IPS-20b (cell line): ENCODE results near the gene ANGEL2.

ENCODE experiments used
- H3K27ac ChIP-seq: one replicate; pipeline ENCODE4 v1.5.1; 2013; ENCODE audit warnings: low read length
- H3K27me3 ChIP-seq: 2 replicates; pipeline ENCODE4 v1.6.1; 2013; ENCODE audit warnings: mild to moderate bottlenecking, low read length, inconsistent platforms; ENCODE audit not compliant: insufficient read depth
- H3K36me3 ChIP-seq: 2 replicates; pipeline ENCODE4 v1.6.1; 2013; ENCODE audit warnings: low read depth, mild to moderate bottlenecking, inconsistent platforms, low read length, moderate library complexity; ENCODE audit not compliant: insufficient read depth
- H3K4me1 ChIP-seq: 2 replicates; pipeline ENCODE4 v1.6.1; 2013; ENCODE audit warnings: mild to moderate bottlenecking, control low read depth, inconsistent platforms, low read length, moderate library complexity; ENCODE audit not compliant: insufficient read depth
- H3K4me3 ChIP-seq: 2 replicates; pipeline ENCODE4 v1.5.1; 2013; ENCODE audit warnings: mild to moderate bottlenecking, low read length, inconsistent platforms
- H3K9ac ChIP-seq: 2 replicates; pipeline ENCODE4 v1.6.1; 2013; ENCODE audit warnings: low read depth, mild to moderate bottlenecking, inconsistent platforms, low read length, moderate library complexity
- H3K9me3 ChIP-seq: 2 replicates; pipeline ENCODE4 v1.6.1; 2013; ENCODE audit warnings: mild to moderate bottlenecking, low read depth, low read length, inconsistent platforms; ENCODE audit not compliant: insufficient read depth

ANGEL2 gene

DNA sequence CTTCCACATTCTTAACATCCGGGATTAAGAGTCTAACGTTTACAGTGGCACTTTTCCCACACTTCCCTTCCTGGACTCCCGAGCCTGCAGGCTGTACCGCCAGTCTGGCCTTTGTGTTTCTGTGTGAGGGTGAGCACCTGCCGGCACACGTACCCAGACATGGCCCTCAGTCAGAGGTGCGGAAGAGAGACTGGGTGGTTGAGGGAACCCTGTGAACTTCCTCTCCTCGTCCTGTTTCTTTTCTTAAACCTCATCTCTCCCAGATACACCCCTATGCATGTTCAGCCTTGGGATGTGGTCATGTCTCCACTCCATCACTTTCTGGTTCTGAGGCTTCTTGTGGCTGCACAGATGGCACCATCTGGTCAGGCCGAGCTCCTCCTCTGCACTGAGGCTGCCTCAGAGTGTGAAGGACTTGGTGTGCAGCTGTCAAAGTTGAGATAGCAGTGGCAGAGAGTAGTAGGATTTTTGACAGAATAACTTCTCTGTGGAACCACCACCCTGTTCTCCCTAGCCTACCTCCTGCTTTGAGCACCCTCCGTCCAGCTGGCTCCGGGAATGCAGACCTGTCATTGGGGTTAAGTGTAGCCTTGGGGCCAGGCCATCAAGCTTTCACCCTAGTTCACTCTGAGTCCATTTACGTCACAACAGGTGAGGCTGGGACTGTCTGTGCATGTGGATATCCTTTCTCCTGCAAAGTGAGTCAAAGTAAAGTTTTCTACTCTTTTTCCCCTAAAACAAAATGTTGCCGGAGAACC lies 33.9 kb downstream of the ANGEL2 start:
- no peaks in the 10 kb centered on the region for H3K27me3 ChIP-seq
- H3K9me3 ChIP-seq, result no peaks in the 10 kb centered on the region
- H3K4me1 ChIP-seq, result peaks cover 4% of the 10 kb centered on the region; the same call in 1 of the 2 replicates
- H3K36me3 ChIP-seq, result peaks cover 99% of the 10 kb centered on the region
- no peak overlapping the region for H3K9ac ChIP-seq
- H3K27ac ChIP-seq, result no peak overlapping the region
- no peak overlapping the region for H3K4me3 ChIP-seq

DNA sequence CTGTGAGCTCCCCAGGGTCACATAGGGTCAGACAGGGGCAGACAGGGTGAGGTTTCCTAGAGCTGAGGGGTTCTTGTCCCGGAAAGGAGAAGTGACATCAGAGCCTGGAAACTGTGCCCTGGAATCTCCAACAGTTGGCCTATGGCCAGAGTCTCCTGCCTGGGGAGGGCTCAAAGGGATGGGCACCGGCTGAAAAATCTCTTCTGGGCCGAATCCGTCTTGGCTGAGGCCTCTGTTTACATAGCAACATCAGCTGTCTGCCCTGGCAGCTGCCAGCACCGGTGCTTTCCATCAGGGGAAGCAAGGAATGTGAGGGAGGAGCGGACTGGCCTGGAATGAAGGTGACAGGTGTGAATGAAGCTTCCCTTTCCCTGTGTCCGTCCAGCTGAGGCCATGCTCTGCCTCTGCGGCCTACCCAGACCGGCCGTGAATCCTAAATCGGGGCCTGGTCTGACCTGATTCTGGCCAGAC lies 34.6 kb downstream of the ANGEL2 start:
- no peak overlapping the region for H3K4me3 ChIP-seq
- no peaks in the 10 kb centered on the region for H3K9me3 ChIP-seq
- peaks cover 4% of the 10 kb centered on the region; the same call in 1 of the 2 replicates for H3K4me1 ChIP-seq
- H3K27me3 ChIP-seq, result no peaks in the 10 kb centered on the region
- no peak overlapping the region for H3K9ac ChIP-seq
- peaks cover 99% of the 10 kb centered on the region for H3K36me3 ChIP-seq
- H3K27ac ChIP-seq, result no peak overlapping the region

DNA sequence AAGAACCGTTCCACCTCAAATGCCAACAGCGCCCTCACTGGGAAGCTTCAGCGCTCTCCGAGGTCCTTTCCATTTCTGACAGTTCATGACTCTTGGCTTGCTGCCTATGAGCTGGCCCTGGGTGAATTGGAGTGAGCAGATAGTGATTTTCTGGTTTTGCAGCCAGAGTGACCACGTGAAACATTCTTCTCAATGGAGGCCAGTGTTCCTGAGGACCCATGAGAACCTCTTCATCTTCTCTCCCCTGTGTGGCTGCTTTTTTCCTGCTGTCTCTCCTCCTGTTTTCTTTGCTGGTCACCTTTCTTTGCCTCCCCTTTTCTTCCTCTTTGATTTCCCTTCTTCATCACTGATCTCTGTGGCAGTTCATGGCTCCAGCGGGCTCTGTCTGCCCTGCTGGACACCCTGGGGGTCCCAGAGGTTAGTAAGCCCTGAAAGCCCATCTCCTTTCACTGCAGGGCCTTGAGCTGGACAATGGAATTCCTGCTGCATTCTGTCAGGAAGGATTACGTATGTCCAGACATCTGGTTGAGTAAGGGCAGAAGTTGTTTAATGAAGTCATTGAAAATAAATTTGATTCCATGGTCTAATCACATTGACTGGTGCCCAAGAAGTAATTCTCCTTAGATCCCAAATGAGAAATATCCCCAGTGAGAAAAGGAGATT lies 35.4 kb downstream of the ANGEL2 start:
- H3K36me3 ChIP-seq, result peaks cover 99% of the 10 kb centered on the region
- H3K9ac ChIP-seq, result no peak overlapping the region
- H3K27ac ChIP-seq, result no peak overlapping the region
- H3K27me3 ChIP-seq, result no peaks in the 10 kb centered on the region
- H3K9me3 ChIP-seq, result no peaks in the 10 kb centered on the region
- no peak overlapping the region for H3K4me3 ChIP-seq
- H3K4me1 ChIP-seq, result peaks cover 4% of the 10 kb centered on the region; the same call in 1 of the 2 replicates

DNA sequence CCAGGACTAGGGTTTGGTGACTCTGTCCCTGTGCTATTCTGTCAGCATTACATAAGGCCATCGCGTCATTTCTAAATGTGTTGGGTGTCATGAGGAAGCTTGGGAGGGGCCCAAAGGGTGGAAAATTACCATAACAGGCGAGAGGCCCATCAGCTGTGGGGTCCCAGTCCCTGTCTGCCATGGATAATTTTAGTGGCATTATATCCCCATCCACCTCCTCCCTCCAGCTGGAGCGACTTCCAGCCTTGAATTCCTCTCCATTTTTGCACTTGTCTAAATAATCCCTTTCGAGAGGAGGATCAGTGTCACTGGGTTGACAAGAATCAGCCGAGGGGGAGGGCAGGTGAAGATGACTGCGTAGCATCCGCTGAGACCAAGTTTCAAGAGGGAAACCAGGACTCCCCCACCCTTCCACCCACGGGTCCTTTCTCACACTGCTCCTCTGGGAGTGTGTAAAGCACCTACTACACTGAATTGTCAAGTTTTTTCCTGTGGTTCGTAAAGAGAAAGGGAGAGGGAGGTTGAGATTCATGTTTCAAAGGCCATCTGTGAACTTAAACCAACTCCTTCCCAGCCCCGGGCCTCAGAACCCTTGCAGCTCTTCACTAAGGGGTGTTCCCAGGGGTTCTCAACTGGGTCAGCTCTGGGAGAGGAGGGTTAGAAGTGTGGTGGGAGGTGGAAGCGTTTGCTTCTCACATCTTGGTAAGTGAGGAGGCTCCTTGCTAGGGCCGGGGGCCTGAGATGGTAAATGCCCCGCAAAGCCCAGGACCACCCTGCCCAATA lies 36.1 kb downstream of the ANGEL2 start:
- no peak overlapping the region for H3K9ac ChIP-seq
- H3K4me3 ChIP-seq, result no peak overlapping the region
- no peaks in the 10 kb centered on the region for H3K9me3 ChIP-seq
- peaks cover 99% of the 10 kb centered on the region for H3K36me3 ChIP-seq
- H3K27ac ChIP-seq, result no peak overlapping the region
- peaks cover 4% of the 10 kb centered on the region; the same call in 1 of the 2 replicates for H3K4me1 ChIP-seq
- H3K27me3 ChIP-seq, result no peaks in the 10 kb centered on the region

DNA sequence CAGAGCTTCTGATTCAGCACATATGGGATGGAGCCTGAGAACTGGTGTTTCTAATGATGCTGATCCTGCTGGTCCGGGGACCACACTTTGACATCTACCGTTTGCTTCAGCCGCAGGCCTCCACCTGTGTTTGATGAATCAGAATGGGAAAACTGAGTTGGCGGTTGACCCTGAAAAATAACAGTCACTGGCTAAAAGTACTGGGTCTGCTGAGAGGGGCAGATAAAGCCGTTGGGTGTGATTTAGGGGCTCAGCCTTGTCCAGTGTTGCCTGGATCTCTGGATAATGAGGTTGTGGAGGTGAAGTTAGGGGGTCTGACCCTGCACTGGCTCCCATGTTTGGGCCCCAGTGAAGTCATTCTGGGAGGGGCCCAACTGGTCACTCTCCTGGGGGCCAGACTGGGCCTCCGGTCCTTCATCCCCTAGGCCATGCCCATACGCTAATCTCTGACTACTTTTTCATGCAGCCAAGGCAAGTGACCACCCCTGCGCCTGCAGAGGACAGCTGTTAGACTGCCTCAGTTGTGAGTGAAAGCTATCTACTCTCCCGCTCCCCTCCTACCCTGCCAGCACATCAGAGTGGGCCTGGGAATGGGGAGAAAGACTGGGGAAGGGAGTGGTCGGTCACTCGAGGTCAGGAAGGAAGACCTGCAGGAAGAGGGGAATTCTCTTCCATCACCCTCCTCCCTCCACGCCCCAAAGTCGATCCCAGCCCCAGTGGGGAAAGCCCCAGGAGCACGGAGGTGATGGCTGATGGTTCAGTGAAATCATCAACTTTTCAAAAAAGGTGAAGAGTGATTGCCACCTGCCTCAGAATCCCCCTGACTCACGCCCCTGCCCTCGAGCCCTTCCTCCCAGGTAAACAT lies 37.7 kb downstream of the ANGEL2 start:
- Histone ChIP-seq H3K9me3 (no peaks in the 10 kb centered on the region), H3K4me1 (peaks cover 4% of the 10 kb centered on the region; the same call in 1 of the 2 replicates), H3K27ac (no peak overlapping the region), H3K36me3 (peaks cover 99% of the 10 kb centered on the region), H3K4me3 (no peak overlapping the region), H3K27me3 (no peaks in the 10 kb centered on the region), H3K9ac (no peak overlapping the region)

DNA sequence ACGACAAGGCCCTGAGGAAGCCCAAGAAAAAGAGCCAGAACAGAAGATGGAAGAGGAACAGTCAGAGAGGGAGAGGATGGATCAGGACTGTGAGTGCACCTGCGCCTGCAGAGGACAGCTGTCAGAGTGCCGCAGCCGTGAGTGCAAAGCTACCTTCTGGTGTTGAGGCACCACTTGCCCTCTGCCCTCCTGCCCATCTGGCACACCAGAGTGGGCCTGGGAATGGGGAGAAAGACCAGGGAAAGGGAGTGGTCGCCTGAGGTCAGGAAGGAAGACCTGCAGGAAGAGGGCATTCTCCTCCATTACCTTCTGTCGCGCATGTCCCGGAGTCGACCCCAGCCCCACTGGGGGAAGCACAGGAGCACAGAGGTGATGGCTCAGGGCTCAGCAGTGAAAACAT lies 39.1 kb downstream of the ANGEL2 start:
- H3K36me3 ChIP-seq, result peaks cover 99% of the 10 kb centered on the region
- no peaks in the 10 kb centered on the region for H3K9me3 ChIP-seq
- H3K4me1 ChIP-seq, result no peaks in the 10 kb centered on the region
- H3K9ac ChIP-seq, result no peak overlapping the region
- H3K27me3 ChIP-seq, result no peaks in the 10 kb centered on the region
- H3K27ac ChIP-seq, result no peak overlapping the region
- no peak overlapping the region for H3K4me3 ChIP-seq

DNA sequence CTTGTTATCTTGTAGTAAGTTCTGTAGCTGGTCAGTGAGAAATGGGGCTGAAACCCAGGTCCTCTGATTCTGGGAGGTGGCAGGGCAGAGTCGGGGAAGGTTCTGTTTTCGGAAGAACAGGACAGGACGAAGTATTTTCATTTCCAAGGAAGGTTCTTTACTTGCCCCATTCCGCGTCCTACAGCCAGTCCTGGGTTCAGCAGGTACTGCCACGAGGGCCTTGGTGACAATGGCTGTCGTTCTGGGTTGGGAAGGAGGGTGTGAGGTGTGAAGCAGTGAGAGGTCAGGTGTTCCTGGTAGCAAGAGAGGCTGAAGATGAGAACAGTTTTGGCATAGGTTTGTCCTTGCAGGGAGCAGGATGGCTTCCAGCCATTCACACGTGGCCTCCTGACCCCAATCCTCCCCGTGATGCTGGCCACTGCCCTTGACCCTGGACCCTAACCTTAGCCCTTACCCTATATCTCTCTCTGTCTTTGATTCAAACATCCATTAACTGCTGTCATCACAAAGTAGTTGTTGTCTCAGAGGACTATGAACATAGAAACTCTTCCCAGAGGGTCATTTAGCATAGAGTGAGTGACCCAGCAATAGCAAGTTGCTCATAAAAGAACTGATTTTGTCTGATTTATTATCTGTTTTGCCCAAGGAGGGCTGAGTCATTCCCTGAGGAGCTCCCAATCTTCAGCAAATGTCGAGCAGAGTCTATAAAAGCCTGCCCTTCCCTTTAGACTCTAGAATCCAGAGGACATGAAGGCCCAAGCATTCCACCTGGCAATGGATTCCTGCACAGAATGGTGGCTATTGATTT lies 40.4 kb downstream of the ANGEL2 start:
- Histone ChIP-seq H3K27me3 (no peaks in the 10 kb centered on the region), H3K4me1 (no peaks in the 10 kb centered on the region), H3K36me3 (peaks cover 99% of the 10 kb centered on the region), H3K9ac (no peak overlapping the region), H3K9me3 (no peaks in the 10 kb centered on the region), H3K4me3 (no peak overlapping the region), H3K27ac (no peak overlapping the region)

DNA sequence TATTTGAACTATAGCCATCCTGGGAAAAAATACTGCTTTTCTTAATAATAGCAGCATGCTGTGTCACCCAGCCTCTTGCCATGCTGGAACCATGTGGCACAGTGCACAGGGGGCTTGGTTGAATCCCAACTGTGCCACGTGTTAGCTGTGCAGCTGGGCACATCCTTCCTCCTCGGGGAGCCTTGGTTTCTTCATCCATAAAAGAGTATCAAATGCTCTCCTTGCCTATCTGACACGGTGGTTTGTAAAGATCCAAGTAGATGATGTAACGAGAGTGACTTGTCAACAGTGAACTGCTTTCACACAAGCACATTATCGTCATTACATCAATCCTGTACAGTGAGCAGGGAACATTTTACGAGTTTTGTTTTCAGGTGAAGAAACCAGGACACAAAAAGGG lies 41.0 kb downstream of the ANGEL2 start:
- H3K36me3 ChIP-seq, result peaks cover 100% of the 10 kb centered on the region
- H3K4me1 ChIP-seq, result no peaks in the 10 kb centered on the region

DNA sequence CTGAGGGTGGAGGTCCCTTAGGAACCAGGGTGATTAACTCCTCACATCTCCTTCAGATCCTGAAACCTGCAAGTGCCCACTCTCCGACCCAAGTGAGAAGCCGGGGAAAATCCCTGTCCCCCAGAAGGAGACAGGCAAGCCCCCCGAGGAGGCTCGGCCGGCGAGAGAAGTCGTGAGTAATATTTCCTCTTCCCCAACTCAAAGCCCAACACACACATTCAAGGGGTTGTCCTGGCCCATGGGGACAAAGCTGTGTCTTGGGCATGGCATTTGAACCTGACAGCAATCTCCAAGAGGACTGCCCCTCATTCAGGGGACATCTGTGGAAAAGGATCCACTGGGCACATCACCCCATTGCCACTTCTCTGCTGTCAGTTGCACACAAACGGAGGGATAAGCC lies 41.8 kb downstream of the ANGEL2 start:
- H3K27me3 ChIP-seq, result no peaks in the 10 kb centered on the region
- H3K4me3 ChIP-seq, result no peak overlapping the region
- peaks cover 97% of the 10 kb centered on the region for H3K36me3 ChIP-seq
- H3K9ac ChIP-seq, result no peak overlapping the region
- H3K4me1 ChIP-seq, result no peaks in the 10 kb centered on the region
- no peaks in the 10 kb centered on the region for H3K9me3 ChIP-seq
- H3K27ac ChIP-seq, result no peak overlapping the region

More for the DNA sequence above, 41.0 kb downstream of the ANGEL2 start:
- Histone ChIP-seq H3K4me3 (no peak overlapping the region), H3K9ac (no peak overlapping the region), H3K27ac (no peak overlapping the region), H3K9me3 (no peaks in the 10 kb centered on the region), H3K27me3 (no peaks in the 10 kb centered on the region)

DNA sequence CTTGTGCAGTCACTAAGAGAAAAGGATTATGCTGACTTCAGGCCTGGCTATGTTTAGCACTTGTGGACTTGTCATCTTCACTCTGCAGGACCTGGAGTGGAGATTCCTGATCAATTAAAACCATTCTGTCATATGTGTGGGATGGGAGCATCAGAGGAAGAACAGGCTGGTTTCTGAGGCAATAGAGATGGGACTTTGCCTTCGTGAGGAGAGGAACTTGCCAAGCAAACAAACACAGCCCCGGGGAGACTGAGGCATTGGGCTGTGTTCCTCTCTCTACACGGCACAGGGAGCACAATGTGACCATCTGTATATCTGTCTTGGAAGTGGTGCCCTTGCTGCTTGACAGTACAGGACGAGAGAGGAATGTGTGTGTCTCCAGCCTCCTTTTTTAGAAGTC lies 42.2 kb downstream of the ANGEL2 start:
- Histone ChIP-seq H3K9me3 (no peaks in the 10 kb centered on the region), H3K36me3 (peaks cover 97% of the 10 kb centered on the region), H3K27ac (no peak overlapping the region), H3K4me1 (no peaks in the 10 kb centered on the region), H3K9ac (no peak overlapping the region), H3K4me3 (no peak overlapping the region), H3K27me3 (no peaks in the 10 kb centered on the region)
